ENCODE measurements around the gene PHEX.

The PHEX gene

DNA sequence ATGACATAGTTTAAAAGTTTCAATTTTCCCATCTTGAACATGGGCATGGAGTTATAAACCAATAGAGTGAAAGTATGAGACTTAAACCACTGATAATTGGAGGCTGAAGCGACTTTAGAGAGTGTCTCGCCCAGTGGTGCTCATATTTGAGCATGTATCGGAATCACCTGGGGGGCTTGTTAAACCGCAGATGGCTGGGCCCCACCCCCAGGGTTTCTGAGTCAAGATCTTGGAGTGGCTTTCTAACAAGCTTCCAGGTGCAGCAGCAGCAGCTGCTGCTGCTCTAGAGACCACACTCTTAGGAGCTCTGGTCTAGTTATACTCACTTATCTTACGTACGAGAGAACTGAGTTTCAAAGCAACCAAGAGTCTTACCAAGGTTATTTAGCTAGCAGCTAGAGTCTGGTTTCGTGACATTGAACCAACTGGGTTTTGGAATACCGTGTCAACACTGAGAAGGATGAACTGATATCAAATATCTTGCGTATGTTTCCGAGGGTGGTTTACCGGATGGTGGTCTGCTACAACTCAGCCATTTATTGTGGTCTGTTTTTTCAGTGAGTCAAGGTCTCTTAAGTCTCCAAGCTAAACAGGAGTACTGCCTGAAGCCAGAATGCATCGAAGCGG, 5.9 kb downstream of the PHEX start:
- H3K4me1 ChIP-seq (ENCODE audit: low read length): no peaks in the 10 kb centered on the region
- no peak overlapping the region for H2AFZ ChIP-seq (ENCODE audit: low read length)
- no peaks in the 10 kb centered on the region for H3K79me2 ChIP-seq (ENCODE audit: low read length)
- no peaks in the 10 kb centered on the region for H3F3A ChIP-seq (ENCODE audit: insufficient read depth, low read length)
- DNase-seq: no peak
- TF ChIP-seq EZH2 (optimal IDR thresholded peaks at IDR 0.05; ENCODE audit: low read depth, low read length): no peak
- TF ChIP-seq, protein P1, sequence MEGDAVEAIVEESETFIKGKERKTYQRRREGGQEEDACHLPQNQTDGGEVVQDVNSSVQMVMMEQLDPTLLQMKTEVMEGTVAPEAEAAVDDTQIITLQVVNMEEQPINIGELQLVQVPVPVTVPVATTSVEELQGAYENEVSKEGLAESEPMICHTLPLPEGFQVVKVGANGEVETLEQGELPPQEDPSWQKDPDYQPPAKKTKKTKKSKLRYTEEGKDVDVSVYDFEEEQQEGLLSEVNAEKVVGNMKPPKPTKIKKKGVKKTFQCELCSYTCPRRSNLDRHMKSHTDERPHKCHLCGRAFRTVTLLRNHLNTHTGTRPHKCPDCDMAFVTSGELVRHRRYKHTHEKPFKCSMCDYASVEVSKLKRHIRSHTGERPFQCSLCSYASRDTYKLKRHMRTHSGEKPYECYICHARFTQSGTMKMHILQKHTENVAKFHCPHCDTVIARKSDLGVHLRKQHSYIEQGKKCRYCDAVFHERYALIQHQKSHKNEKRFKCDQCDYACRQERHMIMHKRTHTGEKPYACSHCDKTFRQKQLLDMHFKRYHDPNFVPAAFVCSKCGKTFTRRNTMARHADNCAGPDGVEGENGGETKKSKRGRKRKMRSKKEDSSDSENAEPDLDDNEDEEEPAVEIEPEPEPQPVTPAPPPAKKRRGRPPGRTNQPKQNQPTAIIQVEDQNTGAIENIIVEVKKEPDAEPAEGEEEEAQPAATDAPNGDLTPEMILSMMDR (IDR thresholded peaks at IDR 0.05; ENCODE audit: low read length): no peak
- TF ChIP-seq EZH2phosphoT487 (IDR thresholded peaks at IDR 0.05; ENCODE audit: low read length): no peak
- no peak overlapping the region for H3K9ac ChIP-seq (ENCODE audit: low read length)
- no peaks in the 10 kb centered on the region for H3K36me3 ChIP-seq (replicated peaks; ENCODE audit: insufficient read depth, low read length)
- H3K4me3 ChIP-seq (ENCODE audit: low read length): no peak overlapping the region
- no peaks in the 10 kb centered on the region for H3K27me3 ChIP-seq (replicated peaks; ENCODE audit: insufficient read depth, low read length)
- H3K9me2 ChIP-seq (replicated peaks; ENCODE audit: insufficient read depth, low read length): no peaks in the 10 kb centered on the region
- no peak overlapping the region for H3K27ac ChIP-seq (ENCODE audit: low read length)
- H3K4me2 ChIP-seq (ENCODE audit: low read depth, low read length): no peak overlapping the region
- no peaks in the 10 kb centered on the region for H4K20me1 ChIP-seq (ENCODE audit: insufficient read depth, low read length)
- H3K9me3 ChIP-seq (replicated peaks; ENCODE audit: insufficient read depth, low read length): no peaks in the 10 kb centered on the region

DNA sequence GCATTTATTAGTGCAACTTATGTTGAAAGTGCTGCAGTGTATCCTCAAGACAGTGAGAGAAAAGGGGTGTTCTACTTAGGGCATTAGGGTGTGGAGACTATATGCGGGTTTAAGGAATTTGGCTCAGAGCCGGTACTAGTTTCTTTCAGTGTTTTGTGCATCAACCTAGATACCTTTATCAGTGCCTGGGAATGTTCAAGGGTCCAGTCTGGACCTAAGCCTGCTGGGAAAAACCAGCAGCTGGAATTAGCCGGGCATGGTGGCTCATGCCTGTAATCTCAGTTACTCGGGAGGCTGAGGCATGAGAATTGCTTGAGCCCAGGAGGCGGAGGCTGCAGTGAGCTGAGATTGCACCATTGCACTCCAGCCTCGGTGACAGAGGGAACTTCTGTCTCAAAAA, 7.4 kb downstream of the PHEX start:
- no peak overlapping the region for H3K4me3 ChIP-seq (ENCODE audit: low read length)
- H3K79me2 ChIP-seq (ENCODE audit: low read length): no peaks in the 10 kb centered on the region
- DNase-seq: no peak
- H3K27me3 ChIP-seq (replicated peaks; ENCODE audit: insufficient read depth, low read length): no peaks in the 10 kb centered on the region
- no peak overlapping the region for H3K27ac ChIP-seq (ENCODE audit: low read length)
- no peak overlapping the region for H3K4me2 ChIP-seq (ENCODE audit: low read depth, low read length)
- H3K36me3 ChIP-seq (replicated peaks; ENCODE audit: insufficient read depth, low read length): no peaks in the 10 kb centered on the region
- H2AFZ ChIP-seq (ENCODE audit: low read length): no peak overlapping the region
- H3K9me2 ChIP-seq (replicated peaks; ENCODE audit: insufficient read depth, low read length): no peaks in the 10 kb centered on the region
- no peaks in the 10 kb centered on the region for H3F3A ChIP-seq (ENCODE audit: insufficient read depth, low read length)
- H3K9me3 ChIP-seq (replicated peaks; ENCODE audit: insufficient read depth, low read length): no peaks in the 10 kb centered on the region
- TF ChIP-seq, protein P1 (IDR thresholded peaks at IDR 0.05; ENCODE audit: low read length): no peak
- TF ChIP-seq EZH2phosphoT487 (IDR thresholded peaks at IDR 0.05; ENCODE audit: low read length) (no peak), EZH2 (optimal IDR thresholded peaks at IDR 0.05; ENCODE audit: low read depth, low read length) (no peak)
- H3K4me1 ChIP-seq (ENCODE audit: low read length): no peaks in the 10 kb centered on the region
- no peaks in the 10 kb centered on the region for H4K20me1 ChIP-seq (ENCODE audit: insufficient read depth, low read length)
- H3K9ac ChIP-seq (ENCODE audit: low read length): no peak overlapping the region

DNA sequence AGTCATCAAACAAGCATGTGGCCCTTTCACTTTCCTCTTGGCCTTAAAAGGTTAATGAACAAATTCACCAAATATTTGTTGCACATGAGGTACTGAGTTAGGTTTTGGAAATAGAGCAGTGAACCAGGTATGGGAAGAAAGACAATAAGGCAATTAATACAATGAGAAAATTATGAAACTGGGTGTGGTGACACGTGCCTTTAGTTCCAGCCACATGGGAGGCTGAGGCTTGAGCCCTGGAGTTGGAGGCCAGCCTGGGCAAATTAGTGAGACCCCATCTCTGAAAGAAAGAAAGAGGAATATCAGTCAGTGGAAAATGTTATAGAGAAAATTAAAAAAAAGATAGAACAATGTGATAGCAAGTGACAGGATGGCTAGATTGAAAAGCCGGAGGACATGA, 8.1 kb downstream of the PHEX start:
- no peaks in the 10 kb centered on the region for H4K20me1 ChIP-seq (ENCODE audit: insufficient read depth, low read length)
- no peak overlapping the region for H3K27ac ChIP-seq (ENCODE audit: low read length)
- no peaks in the 10 kb centered on the region for H3K27me3 ChIP-seq (replicated peaks; ENCODE audit: insufficient read depth, low read length)
- H3K79me2 ChIP-seq (ENCODE audit: low read length): no peaks in the 10 kb centered on the region
- H3K4me3 ChIP-seq (ENCODE audit: low read length): no peak overlapping the region
- no peaks in the 10 kb centered on the region for H3F3A ChIP-seq (ENCODE audit: insufficient read depth, low read length)
- H3K9ac ChIP-seq (ENCODE audit: low read length): no peak overlapping the region
- no peaks in the 10 kb centered on the region for H3K4me1 ChIP-seq (ENCODE audit: low read length)
- H2AFZ ChIP-seq (ENCODE audit: low read length): no peak overlapping the region
- H3K9me3 ChIP-seq (replicated peaks; ENCODE audit: insufficient read depth, low read length): no peaks in the 10 kb centered on the region
- no peaks in the 10 kb centered on the region for H3K9me2 ChIP-seq (replicated peaks; ENCODE audit: insufficient read depth, low read length)
- H3K4me2 ChIP-seq (ENCODE audit: low read depth, low read length): no peak overlapping the region
- TF ChIP-seq EZH2phosphoT487 (IDR thresholded peaks at IDR 0.05; ENCODE audit: low read length) (no peak), EZH2 (optimal IDR thresholded peaks at IDR 0.05; ENCODE audit: low read depth, low read length) (no peak)
- TF ChIP-seq, protein P1 (IDR thresholded peaks at IDR 0.05; ENCODE audit: low read length): no peak
- DNase-seq: no peak
- no peaks in the 10 kb centered on the region for H3K36me3 ChIP-seq (replicated peaks; ENCODE audit: insufficient read depth, low read length)

Measured in MM.1S (cell line).